ENCODE results near the gene MXD4. TPM values are rescaled to one million over a fixed set of nuclear protein-coding genes. Genes with fewer than 3 reads are reported as not detected.

Gene MXD4
- total and polyA plus RNA-seq, 2 donors (not counting 1 experiment from before 2014, with no cell fraction given) = 67.3 to 75.3 TPM

GRCh38 chr4:2257361-2258081 lies 4.4 kb downstream of the MXD4 start:
- no peak overlapping the region for H3K4me3 ChIP-seq (ENCODE audit: control extremely low read depth in 1 of 5, extremely low read depth in 1 of 5, insufficient read depth in 1 of 5, low read depth in 2 of 5, low read length in 4 of 5)
- H3K9ac ChIP-seq (ENCODE audit: low read length) = no peak overlapping the region
- intact Hi-C loops (cut with micrococcal nuclease) = no loop called here
- H3K36me3 ChIP-seq (replicated peaks in 1 of 2; ENCODE audit: control extremely low read depth in 1 of 2, control insufficient read depth in 1 of 2, extremely low read depth in 1 of 2, insufficient read depth in 2 of 2, low read length in 1 of 2) = peaks cover 0 to 46% of the 10 kb centered on the region in 2 experiments
- ATAC-seq (ENCODE audit: low read depth) (no peak), DNase-seq (no peak)
- Mint-ChIP-seq H3K4me3 (no peak overlapping the region), H3K9me3 (ENCODE audit: insufficient read depth) (no peaks in the 10 kb centered on the region), H3K27ac (peak overlapping the region; percentile 72), H3K4me1 (peaks cover 22% of the 10 kb centered on the region), H3K27me3 (no peaks in the 10 kb centered on the region)
- peaks cover 82% of the 10 kb centered on the region for H4K20me1 ChIP-seq (ENCODE audit: control insufficient read depth, insufficient read depth, low read length, poor library complexity, severe bottlenecking)
- WGBS (ENCODE audit: insufficient coverage) = 96% methylated on average over 14 of the region's 14 CpGs
- H3K4me2 ChIP-seq (replicated peaks; ENCODE audit: low read depth, low read length, poor library complexity, severe bottlenecking) = no peak overlapping the region
- H3K27me3 ChIP-seq (replicated peaks in 1 of 4; ENCODE audit: control extremely low read depth in 1 of 4, control insufficient read depth in 3 of 4, insufficient read depth in 4 of 4, low read length in 3 of 4) = no peaks in the 10 kb centered on the region
- TF ChIP-seq EZH2 (IDR thresholded peaks at IDR 0.05; ENCODE audit: borderline replicate concordance, insufficient read depth, low read depth, low read length, poor library complexity, severe bottlenecking) = no peak
- TF ChIP-seq CTCF (IDR thresholded peaks at IDR 0.05) = no peak
- H3K9me3 ChIP-seq (ENCODE audit: control extremely low read depth in 1 of 3, control insufficient read depth in 2 of 3, insufficient read depth in 1 of 3, low read length in 2 of 3) = no peaks in the 10 kb centered on the region
- H3K4me1 ChIP-seq (ENCODE audit: control insufficient read depth in 2 of 2, insufficient read depth in 2 of 2, low read length in 2 of 2) = peaks cover 14 to 29% of the 10 kb centered on the region in 2 donors
- H3K79me2 ChIP-seq (ENCODE audit: control insufficient read depth, insufficient read depth, low read length) = peaks cover 56% of the 10 kb centered on the region
- POLR2A ChIA-PET = interaction anchor here (0.9 kb wide), 1 partner anchor 97 kb away, joined by 3 read pairs; no protein-coding TSS in a partner anchor
- no peak overlapping the region for H2AFZ ChIP-seq (ENCODE audit: insufficient read depth, low read depth, low read length, poor library complexity, severe bottlenecking)
- no peak overlapping the region for H3K27ac ChIP-seq (ENCODE audit: low read length in 2 of 2)
- CTCF ChIA-PET = interaction anchor here (1.0 to 2.8 kb wide), 3 partner anchors 13 to 97 kb away, joined by 3 to 9 read pairs (median 6); no protein-coding TSS in a partner anchor

GRCh38 chr4:2256781-2257191 lies 5.1 kb downstream of the MXD4 start:
- Histone ChIP-seq H3K79me2 (ENCODE audit: control insufficient read depth, insufficient read depth, low read length) (peaks cover 56% of the 10 kb centered on the region), H3K4me1 (ENCODE audit: control insufficient read depth in 2 of 2, insufficient read depth in 2 of 2, low read length in 2 of 2) (peaks cover 14 to 29% of the 10 kb centered on the region in 2 donors), H3K4me2 (replicated peaks; ENCODE audit: low read depth, low read length, poor library complexity, severe bottlenecking) (no peak overlapping the region), H3K4me3 (ENCODE audit: control extremely low read depth in 1 of 5, extremely low read depth in 1 of 5, insufficient read depth in 1 of 5, low read depth in 2 of 5, low read length in 4 of 5) (no peak overlapping the region), H4K20me1 (ENCODE audit: control insufficient read depth, insufficient read depth, low read length, poor library complexity, severe bottlenecking) (peaks cover 89% of the 10 kb centered on the region), H3K27ac (ENCODE audit: low read length in 2 of 2) (no peak overlapping the region), H3K9ac (ENCODE audit: low read length) (no peak overlapping the region), H3K36me3 (replicated peaks in 1 of 2; ENCODE audit: control extremely low read depth in 1 of 2, control insufficient read depth in 1 of 2, extremely low read depth in 1 of 2, insufficient read depth in 2 of 2, low read length in 1 of 2) (peaks cover 0 to 54% of the 10 kb centered on the region in 2 experiments), H3K27me3 (replicated peaks in 1 of 4; ENCODE audit: control extremely low read depth in 1 of 4, control insufficient read depth in 3 of 4, insufficient read depth in 4 of 4, low read length in 3 of 4) (no peaks in the 10 kb centered on the region), H2AFZ (ENCODE audit: insufficient read depth, low read depth, low read length, poor library complexity, severe bottlenecking) (no peak overlapping the region), H3K9me3 (ENCODE audit: control extremely low read depth in 1 of 3, control insufficient read depth in 2 of 3, insufficient read depth in 1 of 3, low read length in 2 of 3) (no peaks in the 10 kb centered on the region)
- ATAC-seq (ENCODE audit: low read depth) = no peak
- POLR2A ChIA-PET = no interaction called here
- Mint-ChIP-seq H3K9me3 (ENCODE audit: insufficient read depth) (no peaks in the 10 kb centered on the region), H3K4me3 (peak overlapping the region; percentile 39), H3K27ac (peak overlapping the region; percentile 72), H3K27me3 (no peaks in the 10 kb centered on the region), H3K4me1 (peaks cover 22% of the 10 kb centered on the region)
- no peak for TF ChIP-seq EZH2 (IDR thresholded peaks at IDR 0.05; ENCODE audit: borderline replicate concordance, insufficient read depth, low read depth, low read length, poor library complexity, severe bottlenecking)
- intact Hi-C loops (cut with micrococcal nuclease) = no loop called here
- DNase-seq = no peak
- CTCF ChIA-PET = interaction anchor here (1.5 to 2.8 kb wide), 2 partner anchors 12 to 36 kb away, joined by 6 to 9 read pairs; no protein-coding TSS in a partner anchor
- WGBS (ENCODE audit: insufficient coverage) = 91% methylated on average over 11 of the region's 12 CpGs

All from B cell (primary cell).